HepG2 (cell line): ENCODE data around the gene ACE. TPM values are rescaled to one million over a fixed set of nuclear protein-coding genes. Genes with fewer than 3 reads are reported as not detected.

ENCODE experiments used
- BRF2 ChIP-seq: sonication (generic); formaldehyde crosslinking; IDR thresholded peaks from 2 replicates; pipeline ENCODE4 v1.8.1; 2022; ENCODE audit warnings: mild to moderate bottlenecking, missing genetic modification reagents
- CBX2 ChIP-seq, 2 experiments: fragments of 200-600 bp in 1 of 2; sonication (generic); formaldehyde crosslinking in 1 of 2; IDR thresholded peaks; 2 replicates each; pipeline versions ENCODE4 v1.7.0 to v1.8.1; 2018 to 2022; ENCODE audit warnings: low read depth in 2 of 2, low read length in 1 of 2, mild to moderate bottlenecking in 1 of 2, missing genetic modification reagents in 1 of 2
- GPN1 ChIP-seq: sonication (generic); formaldehyde crosslinking; IDR thresholded peaks from 2 replicates; pipeline ENCODE4 v1.5.1; 2020; ENCODE audit warnings: missing genetic modification reagents, borderline replicate concordance
- LBX2 ChIP-seq: sonication (generic); formaldehyde crosslinking; IDR thresholded peaks from 2 replicates; pipeline ENCODE4 v1.5.0; 2020; ENCODE audit warnings: missing genetic modification reagents, mild to moderate bottlenecking, borderline replicate concordance
- PHF8 ChIP-seq: sonication (generic); formaldehyde crosslinking; IDR thresholded peaks from 2 replicates; pipeline ENCODE4 v1.5.0; 2020; ENCODE audit warnings: missing genetic modification reagents
- PRMT3 ChIP-seq: sonication (generic); formaldehyde crosslinking; IDR thresholded peaks from 2 replicates; pipeline ENCODE4 v1.8.1; 2022; ENCODE audit warnings: low read depth, mild to moderate bottlenecking, moderate library complexity, missing genetic modification reagents, borderline replicate concordance
- SNAI1 ChIP-seq: sonication (generic); formaldehyde crosslinking; IDR thresholded peaks from 2 replicates; pipeline ENCODE4 v1.5.0; 2020; ENCODE audit warnings: mild to moderate bottlenecking, missing genetic modification reagents, borderline replicate concordance
- SPEN ChIP-seq: sonication (generic); formaldehyde crosslinking; IDR thresholded peaks from 2 replicates; pipeline ENCODE4 v1.5.1; 2020; ENCODE audit warnings: low read depth, mild to moderate bottlenecking, missing genetic modification reagents
- TBP ChIP-seq: sonication (generic); formaldehyde crosslinking; IDR thresholded peaks from 2 replicates; pipeline ENCODE4 v1.5.0; 2020; ENCODE audit warnings: missing genetic modification reagents
- THRA ChIP-seq: sonication (generic); formaldehyde crosslinking; IDR thresholded peaks from 2 replicates; pipeline ENCODE4 v1.4.0; 2020; ENCODE audit warnings: missing genetic modification reagents, borderline replicate concordance
- ZNF142 ChIP-seq: sonication (generic); formaldehyde crosslinking; IDR thresholded peaks from 2 replicates; pipeline ENCODE4 v1.4.0; 2020; ENCODE audit warnings: missing genetic modification reagents
- ZNF329 ChIP-seq: sonication (generic); formaldehyde crosslinking; IDR thresholded peaks from 2 replicates; pipeline ENCODE4 v1.9.0; 2021; ENCODE audit warnings: low read depth, mild to moderate bottlenecking, missing genetic modification reagents
- ZNF563 ChIP-seq: sonication (generic); formaldehyde crosslinking; IDR thresholded peaks from 2 replicates; pipeline ENCODE4 v1.8.0; 2022; ENCODE audit warnings: mild to moderate bottlenecking, moderate library complexity, missing genetic modification reagents
- ZNF670 ChIP-seq: sonication (generic); formaldehyde crosslinking; IDR thresholded peaks from 2 replicates; pipeline ENCODE4 v1.8.0; 2022; ENCODE audit warnings: mild to moderate bottlenecking, missing genetic modification reagents, borderline replicate concordance
- ZNF709 ChIP-seq: sonication (generic); formaldehyde crosslinking; IDR thresholded peaks from 2 replicates; pipeline ENCODE4 v1.5.0; 2020; ENCODE audit warnings: mild to moderate bottlenecking, missing genetic modification reagents
- ZNF749 ChIP-seq: sonication (generic); formaldehyde crosslinking; IDR thresholded peaks from 2 replicates; pipeline ENCODE4 v1.8.0; 2022; ENCODE audit warnings: mild to moderate bottlenecking, missing genetic modification reagents, moderate library complexity, borderline replicate concordance
- polyA plus RNA-seq, 8 experiments: library from polyadenylated mRNA; depleted of rRNA in 3 of 8; stranded (reverse) in 7 of 8; unstranded in 1 of 8; fragments of >200 nt; fragmentation: Illumina TruSeq in 4 of 8; extraction: Trizol in 4 of 8; gene quantifications; 2 replicates each; pipeline versions ENCODE4 v1.2.1 to v1.2.3, GENCODE V29; 2011 to 2016; ENCODE audit warnings: low read depth in 4 of 8, missing spikeins in 1 of 8, mixed read lengths in 1 of 8; ENCODE audit not compliant: insufficient read depth in 1 of 8
- total RNA-seq, 5 experiments: library from RNA; depleted of rRNA; stranded (reverse); fragments of >200 nt; fragmentation: Illumina TruSeq; extraction: Trizol; gene quantifications; 2 replicates each; pipeline ENCODE4 v1.2.3, GENCODE V29; 2016; ENCODE audit warnings: low read depth in 1 of 5
- TF ChIP-seq, protein P1 (sequence below): sonication (generic); formaldehyde crosslinking; IDR thresholded peaks from 2 replicates; pipeline ENCODE4 v1.5.1; 2020; ENCODE audit warnings: missing genetic modification reagents, mild to moderate bottlenecking, borderline replicate concordance

ACE gene
- total and polyA plus RNA-seq, 2 of the 13 experiments (the other 11 are each of a cell fraction or from before 2014, with no cell fraction given): 0.08 to 0.13 TPM

GRCh38 chr17:63523253-63523855 is 46.5 kb downstream of the ACE start, which contains the start of gene KCNH6 (continued):
- TF ChIP-seq LBX2 (peak; percentile 11), ZNF563 (0 out of 2 replicates have a peak, but pooled peaks have one; percentile 34), GPN1 (CRISPR knock-in tag) (no peak), ZNF329 (peak; percentile 20; the same call in 1 of the 2 replicates), CBX2 (IDR thresholded peaks at IDR 0.05; ENCODE audit: low read depth, low read length) (no peak), CBX2 (CRISPR knock-in tag; IDR thresholded peaks at IDR 0.05; ENCODE audit: low read depth) (0 out of 2 replicates have a peak, but pooled peaks have one; percentile 2), TBP (no peak), ZNF709 (CRISPR knock-in tag) (0 out of 2 replicates have a peak, but pooled peaks have one; percentile 26), PRMT3 (CRISPR knock-in tag) (0 out of 2 replicates have a peak, but pooled peaks have one; percentile 16), ZNF749 (CRISPR knock-in tag) (0 out of 2 replicates have a peak, but pooled peaks have one; percentile 5), BRF2 (CRISPR knock-in tag) (no peak), PHF8 (CRISPR knock-in tag) (no peak), ZNF670 (CRISPR knock-in tag) (no peak), THRA (CRISPR knock-in tag) (no peak), ZNF142 (CRISPR knock-in tag) (no peak), SNAI1 (no peak), SPEN (CRISPR knock-in tag) (0 out of 2 replicates have a peak, but pooled peaks have one; percentile 6)
- TF ChIP-seq, protein P1, sequence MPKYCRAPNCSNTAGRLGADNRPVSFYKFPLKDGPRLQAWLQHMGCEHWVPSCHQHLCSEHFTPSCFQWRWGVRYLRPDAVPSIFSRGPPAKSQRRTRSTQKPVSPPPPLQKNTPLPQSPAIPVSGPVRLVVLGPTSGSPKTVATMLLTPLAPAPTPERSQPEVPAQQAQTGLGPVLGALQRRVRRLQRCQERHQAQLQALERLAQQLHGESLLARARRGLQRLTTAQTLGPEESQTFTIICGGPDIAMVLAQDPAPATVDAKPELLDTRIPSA (CRISPR knock-in tag): no peak
